H1 (cell line): ENCODE measurements around the gene SPPL3.

Experiments used
- MAX ChIP-seq: IDR thresholded peaks from 2 replicates; pipeline ENCODE4 v1.6.1; 2012; ENCODE audit warnings: inconsistent platforms
- ZNF274 ChIP-seq: IDR thresholded peaks from 2 replicates; pipeline ENCODE4 v1.7.0; 2012; ENCODE audit warnings: low read length, borderline replicate concordance; ENCODE audit errors: extremely low read depth

GRCh38 chr12:120719496-120720233 lies 184.5 kb downstream of the SPPL3 start:
- no peak for TF ChIP-seq MAX
- no peak for TF ChIP-seq ZNF274
